Neutrophil (primary cell): ENCODE results near the gene KDM3B.
A peak's percentile ranks its signal among the peaks of the same experiment; 100 is the strongest.

Experiments
- H3K27ac ChIP-seq: fragments of 200-600 bp; sonication (generic); 2 replicates; pipeline ENCODE4 v1.5.1; 2016; ENCODE audit warnings: mild to moderate bottlenecking, moderate library complexity
- H3K27me3 ChIP-seq: fragments of 200-600 bp; sonication (generic); 2 replicates; pipeline ENCODE4 v1.6.0; 2016; ENCODE audit warnings: mild to moderate bottlenecking
- H3K36me3 ChIP-seq: fragments of 200-600 bp; sonication (generic); 2 replicates; pipeline ENCODE4 v1.5.1; 2017
- H3K4me1 ChIP-seq, 2 experiments: fragments of 200-600 bp in 1 of 2; sonication (generic) in 1 of 2; 1 replicate in 1 of 2; 2 replicates in 1 of 2; pipeline versions ENCODE4 v1.5.1 to v1.6.1; 2013 to 2016; ENCODE audit warnings: low read depth in 1 of 2, low read length in 1 of 2, mild to moderate bottlenecking in 1 of 2, moderate library complexity in 1 of 2; ENCODE audit not compliant: control insufficient read depth in 1 of 2, insufficient read depth in 1 of 2
- H3K4me3 ChIP-seq, 2 experiments: fragments of 200-600 bp in 1 of 2; sonication (generic) in 1 of 2; 1 replicate in 1 of 2; 2 replicates in 1 of 2; pipeline ENCODE4 v1.5.1; 2013 to 2016; ENCODE audit warnings: low read depth in 1 of 2, low read length in 1 of 2, mild to moderate bottlenecking in 1 of 2, moderate library complexity in 1 of 2
- H3K9me3 ChIP-seq: fragments of 200-600 bp; sonication (generic); 2 replicates; pipeline ENCODE4 v1.5.1; 2016
- CTCF ChIP-seq: fragments of 200-600 bp; sonication (generic); IDR thresholded peaks from 2 replicates; pipeline ENCODE4 v1.5.1; 2016; ENCODE audit warnings: antibody characterized with exemption

KDM3B gene

GRCh38 chr5:138336952-138337684, 15.4 kb upstream of the KDM3B start:
- TF ChIP-seq CTCF: no peak
- H3K4me3 ChIP-seq: peak overlapping the region; percentile 83 to 95
- no peaks in the 10 kb centered on the region for H3K27me3 ChIP-seq
- peaks cover 21% of the 10 kb centered on the region for H3K36me3 ChIP-seq
- H3K4me1 ChIP-seq: peaks cover 41 to 50% of the 10 kb centered on the region in 2 experiments
- no peaks in the 10 kb centered on the region for H3K9me3 ChIP-seq
- peak overlapping the region; percentile 99 for H3K27ac ChIP-seq

GRCh38 chr5:138337685-138338410, 14.6 kb upstream of the KDM3B start, which contains the start of gene FAM53C:
TSS of gene FAM53C (plus strand) at chr5:138338266. CDS start at chr5:138341336, 3,070 bp downstream.
- Histone ChIP-seq H3K4me3 (peak within 1 kb of the TSS; percentile 83 to 95), H3K4me1 (peaks cover 43 to 48% of the 10 kb centered on the region in 2 experiments), H3K9me3 (no peaks in the 10 kb centered on the region), H3K36me3 (peaks cover 28% of the 10 kb centered on the region), H3K27ac (peak within 1 kb of the TSS; percentile 99), H3K27me3 (no peaks in the 10 kb centered on the region)
- peak; percentile 24 for TF ChIP-seq CTCF

GRCh38 chr5:138338411-138339090, 13.9 kb upstream of the KDM3B start:
- Histone ChIP-seq H3K36me3 (peaks cover 28% of the 10 kb centered on the region), H3K27me3 (no peaks in the 10 kb centered on the region), H3K4me1 (peaks cover 50 to 55% of the 10 kb centered on the region in 2 experiments), H3K9me3 (no peaks in the 10 kb centered on the region), H3K27ac (peak overlapping the region; percentile 99), H3K4me3 (peak overlapping the region; percentile 83 to 95)
- TF ChIP-seq CTCF: peak; percentile 9

- H3K36me3 ChIP-seq: peaks cover 32% of the 10 kb centered on the region
- H3K4me1 ChIP-seq: peaks cover 56 to 60% of the 10 kb centered on the region in 2 experiments
- H3K4me3 ChIP-seq: peak overlapping the region; percentile 83 to 95
- no peaks in the 10 kb centered on the region for H3K27me3 ChIP-seq
- TF ChIP-seq CTCF: no peak
- no peaks in the 10 kb centered on the region for H3K9me3 ChIP-seq
- peak overlapping the region; percentile 99 for H3K27ac ChIP-seq
These were observed 13.4 kb upstream of the KDM3B start for GRCh38 chr5:138339091-138339456.

- Histone ChIP-seq H3K27ac (peak overlapping the region; percentile 99), H3K9me3 (no peaks in the 10 kb centered on the region), H3K36me3 (peaks cover 35% of the 10 kb centered on the region), H3K4me1 (peaks cover 59 to 64% of the 10 kb centered on the region in 2 experiments), H3K27me3 (no peaks in the 10 kb centered on the region), H3K4me3 (peak overlapping the region; percentile 83 to 95)
- no peak for TF ChIP-seq CTCF
These were observed 13.0 kb upstream of the KDM3B start for GRCh38 chr5:138339464-138339863.
